K562 (cell line): ENCODE results near the gene JPT2.

Experiments
- CTCF ChIP-seq, 3 experiments: IDR thresholded peaks in 2 of 3; conservative IDR thresholded peaks in 1 of 3; 2 replicates each; pipeline ENCODE4 v1.5.1; 2011 to 2012; ENCODE audit warnings: low read length in 3 of 3, mild to moderate bottlenecking in 3 of 3, control low read depth in 2 of 3, improper control_type of control experiment in 1 of 3, inconsistent platforms in 1 of 3, low read depth in 1 of 3, mixed read lengths in 1 of 3, moderate library complexity in 1 of 3; ENCODE audit not compliant: insufficient read depth in 2 of 3
- RBFOX2 ChIP-seq: fragments of 200-400 bp; formaldehyde crosslinking; IDR thresholded peaks from 2 replicates; pipeline ENCODE4 v1.6.1; 2017; ENCODE audit warnings: low read depth, mild to moderate bottlenecking, low read length, moderate library complexity

GRCh38 chr16:1724491-1724890 is 46.4 kb downstream of the JPT2 start:
- no peak for TF ChIP-seq CTCF (IDR thresholded peaks at IDR 0.05 in 2 of 3, conservative IDR thresholded peaks at IDR 0.05 in 1 of 3; ENCODE audit: insufficient read depth in 2 of 3, low read depth in 1 of 3, low read length in 3 of 3)
- TF ChIP-seq RBFOX2, result no peak
